ENCODE results near the gene CASTOR1.
A peak's percentile ranks its signal among the peaks of the same experiment; 100 is the strongest.

CASTOR1 gene

DNA sequence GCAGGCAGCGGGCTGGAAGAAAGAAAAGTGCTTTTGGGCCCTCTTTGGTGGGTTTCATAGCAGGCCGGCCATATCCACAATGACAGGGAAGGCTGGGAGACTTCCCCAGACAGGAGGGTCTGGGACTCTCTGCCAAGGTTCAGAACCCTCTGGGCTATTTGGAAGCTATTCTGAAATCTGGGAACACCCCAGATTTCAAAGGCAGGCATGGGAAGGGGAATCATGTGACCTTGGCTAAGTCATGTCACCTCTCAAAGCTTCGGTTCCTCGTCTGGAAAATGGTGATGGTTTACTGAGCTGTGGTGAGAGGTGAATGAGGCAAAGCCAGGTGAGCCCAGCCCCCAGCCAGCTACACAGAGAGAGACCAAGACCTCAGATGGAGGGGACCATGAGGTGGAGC is 4.6 kb downstream of the CASTOR1 start:
- no peak for DNase-seq (ENCODE audit: low spot score)

DNA sequence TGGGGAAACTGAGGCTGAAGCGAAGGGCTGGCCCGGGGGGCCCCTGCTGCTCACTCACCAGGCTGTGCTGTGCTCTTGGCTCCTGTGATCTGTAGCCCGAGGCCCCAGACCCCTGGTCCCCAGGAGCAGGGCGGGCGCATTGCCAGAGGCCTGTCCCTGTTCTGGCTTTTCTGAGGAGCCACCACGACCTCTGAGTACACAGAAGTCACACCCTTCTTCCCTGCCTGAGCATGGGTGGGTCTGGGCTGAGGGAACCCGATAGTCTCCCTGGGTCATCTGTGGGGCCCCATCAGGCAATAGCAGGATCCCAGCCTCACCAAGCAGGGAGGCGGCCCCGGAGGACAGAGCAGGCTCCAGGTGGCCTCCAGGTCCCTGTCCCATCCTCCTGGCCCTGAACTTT is 5.1 kb downstream of the CASTOR1 start:
- no peak for DNase-seq (ENCODE audit: low spot score)

DNA sequence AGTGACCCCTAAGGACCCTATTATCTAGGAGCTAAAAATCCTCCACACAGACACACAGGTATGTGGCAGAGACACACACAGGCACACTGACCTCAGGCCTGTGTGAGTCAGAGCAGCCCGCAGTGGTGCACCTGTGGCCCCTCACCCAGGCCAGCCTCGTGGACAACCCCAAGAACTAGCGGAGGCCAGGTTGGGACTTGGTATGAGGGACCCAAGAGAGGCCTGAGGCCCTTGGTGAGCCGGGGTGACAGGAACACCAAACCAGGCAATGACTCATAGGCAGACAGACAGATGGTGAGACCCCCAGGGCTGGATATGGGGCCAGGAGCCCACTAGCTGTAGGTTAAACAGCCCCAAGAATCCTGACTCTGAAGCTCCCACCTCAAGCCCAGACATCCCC is 6.0 kb downstream of the CASTOR1 start:
- DNase-seq (ENCODE audit: low spot score): no peak

DNA sequence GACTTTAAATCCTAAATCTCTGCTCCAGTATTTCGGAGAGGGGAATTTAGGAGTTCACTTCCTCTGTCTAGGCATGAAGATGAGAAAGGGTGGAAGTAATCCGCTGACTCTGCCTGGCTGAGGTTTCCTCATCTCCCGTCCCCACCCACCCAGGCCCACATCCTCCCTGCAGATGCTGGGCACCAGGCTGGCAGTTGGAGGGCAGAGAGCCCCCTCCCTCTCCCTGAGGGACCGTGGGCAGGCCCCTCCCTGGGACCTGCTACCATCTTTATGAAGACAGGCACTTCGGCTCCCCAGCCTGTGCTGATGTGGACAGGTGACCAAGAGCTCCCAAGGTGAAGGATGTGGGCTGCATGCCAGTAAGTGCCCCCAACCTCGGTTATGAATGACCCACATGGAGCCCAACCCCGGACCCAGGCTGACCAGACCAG is 6.7 kb downstream of the CASTOR1 start:
- DNase-seq (ENCODE audit: low spot score): no peak

DNA sequence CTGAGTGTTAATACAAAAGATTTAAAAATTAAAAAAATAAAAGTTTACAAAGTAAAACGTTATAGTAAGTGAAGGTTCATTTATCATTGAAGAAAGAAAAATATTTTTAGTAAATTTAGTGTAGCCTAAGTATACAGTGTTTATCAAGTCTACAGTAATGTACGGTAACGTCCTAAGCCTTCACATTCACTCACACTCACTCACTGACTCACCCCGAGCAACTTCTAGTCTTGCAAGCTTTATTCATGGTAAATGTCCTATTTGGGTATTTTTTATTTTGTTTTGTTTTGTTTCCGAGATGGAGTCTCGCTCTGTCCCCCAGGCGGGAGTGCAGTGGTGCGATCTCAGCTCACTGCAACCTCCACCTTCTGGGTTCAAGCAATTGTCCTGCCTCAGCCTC is 8.8 kb downstream of the CASTOR1 start:
- DNase-seq (ENCODE audit: low spot score): no peak

DNA sequence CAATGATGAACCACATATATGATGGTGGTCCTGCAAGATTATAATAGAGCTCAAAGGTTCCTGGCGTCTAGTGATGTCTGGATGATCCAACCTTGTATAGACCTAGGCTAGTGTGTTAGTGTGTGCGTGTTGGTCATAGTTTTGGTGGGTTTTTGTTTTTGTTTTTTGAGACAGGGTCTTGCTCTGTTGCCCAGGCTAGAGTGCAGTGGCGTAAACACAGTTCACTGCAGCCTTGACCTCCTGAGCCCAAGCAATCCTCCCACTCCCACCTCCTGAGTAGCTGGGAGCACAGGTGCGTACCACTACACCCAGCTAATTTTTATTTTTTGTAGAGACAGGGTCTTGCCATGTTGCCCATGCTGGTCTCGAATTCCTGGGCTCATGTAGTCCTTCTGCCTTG is 9.4 kb downstream of the CASTOR1 start:
- DNase-seq (ENCODE audit: low spot score): no peak

DNA sequence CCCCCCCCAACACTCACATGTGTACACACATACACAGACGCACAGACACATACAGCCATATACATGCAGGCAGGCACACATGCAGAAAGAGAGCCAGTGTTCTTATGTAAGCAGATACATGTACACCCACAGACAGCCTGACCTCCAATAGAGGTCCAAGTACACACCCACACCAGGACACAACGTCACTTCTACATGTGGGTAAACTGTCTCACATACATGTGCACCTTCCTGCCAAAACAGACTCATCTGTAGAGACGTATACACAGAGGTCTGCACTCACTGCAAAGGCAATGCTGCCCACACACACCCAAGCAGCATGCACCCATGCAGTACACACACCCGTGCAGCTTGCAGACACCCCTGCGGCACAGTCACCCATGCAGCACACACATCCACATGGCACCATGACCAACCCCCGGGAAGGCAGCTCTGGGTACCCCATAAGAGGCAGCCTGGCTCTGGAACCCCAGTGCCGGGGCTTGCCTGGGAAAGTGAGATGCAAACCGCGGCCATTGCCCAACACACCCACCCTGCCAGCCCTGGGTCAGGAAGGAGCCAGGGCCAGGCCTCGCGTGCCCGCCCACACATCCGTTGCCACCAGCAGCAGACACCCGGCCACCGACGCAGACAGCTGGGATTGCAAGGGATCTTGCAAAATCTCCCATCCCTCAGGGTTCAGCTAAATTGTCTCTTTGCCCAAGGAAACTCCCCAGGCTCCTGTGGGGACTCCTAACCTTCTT is 10.1 kb downstream of the CASTOR1 start:
- DNase-seq (ENCODE audit: low spot score): no peak

DNA sequence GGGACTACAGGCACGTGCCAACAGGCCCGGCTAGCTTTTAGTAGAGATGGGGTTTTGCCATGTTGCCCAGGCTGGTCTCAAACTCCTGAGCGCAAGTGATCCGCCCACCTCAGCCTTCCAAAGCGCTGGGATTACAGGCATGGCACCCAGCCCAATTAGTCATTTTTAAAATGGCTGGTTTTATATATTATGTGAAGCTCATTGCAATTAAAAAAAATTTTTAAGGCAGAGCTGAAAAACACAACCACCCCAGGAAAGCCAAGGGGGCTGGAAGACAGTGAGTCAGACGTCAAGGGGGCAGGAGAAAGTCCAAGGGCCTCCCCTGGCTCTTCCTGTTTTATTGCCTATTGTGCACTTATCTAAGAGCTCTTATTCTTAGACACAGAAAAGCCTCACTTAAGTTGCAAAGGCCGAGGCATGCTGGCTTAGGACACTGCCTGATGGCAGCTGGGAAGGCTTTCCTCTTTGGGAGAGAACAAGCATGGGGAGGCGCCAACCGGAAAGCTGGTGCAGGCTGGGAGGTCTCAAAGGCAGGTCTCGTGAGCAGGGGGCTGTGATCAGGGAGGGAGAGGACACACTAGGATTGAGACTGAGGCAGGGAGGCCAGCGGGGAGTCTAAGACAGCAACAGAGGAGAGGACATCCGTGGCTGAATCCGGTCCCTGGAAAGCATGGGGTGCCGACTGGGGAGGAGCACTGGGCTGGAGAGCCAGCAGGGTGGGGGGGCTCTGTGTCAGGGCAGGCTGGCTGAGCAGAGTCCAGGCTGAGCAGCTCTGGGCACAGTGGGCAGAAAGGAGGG is 11.6 kb downstream of the CASTOR1 start:
- no peak for DNase-seq (ENCODE audit: low spot score)

DNA sequence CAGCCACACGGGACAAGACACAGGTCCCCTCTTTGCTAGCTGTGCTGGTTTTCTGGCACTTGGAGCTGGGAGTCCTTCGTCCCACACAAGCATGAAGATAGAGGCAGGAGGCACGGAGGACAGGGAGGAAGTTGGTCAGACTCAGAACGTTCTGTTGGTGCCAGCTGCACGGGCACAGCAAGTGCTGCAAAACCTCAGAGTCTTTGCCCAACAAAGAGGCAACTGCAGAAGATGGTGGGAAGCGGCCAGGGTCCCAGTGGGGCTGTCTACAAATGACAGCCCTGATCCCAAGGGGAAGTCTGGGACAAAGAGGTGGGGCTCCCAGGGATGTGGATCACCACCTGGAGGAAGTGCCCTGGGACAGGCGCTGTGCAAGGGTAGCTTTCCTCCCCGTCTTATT is 13.3 kb downstream of the CASTOR1 start:
- DNase-seq (ENCODE audit: low spot score): no peak

DNA sequence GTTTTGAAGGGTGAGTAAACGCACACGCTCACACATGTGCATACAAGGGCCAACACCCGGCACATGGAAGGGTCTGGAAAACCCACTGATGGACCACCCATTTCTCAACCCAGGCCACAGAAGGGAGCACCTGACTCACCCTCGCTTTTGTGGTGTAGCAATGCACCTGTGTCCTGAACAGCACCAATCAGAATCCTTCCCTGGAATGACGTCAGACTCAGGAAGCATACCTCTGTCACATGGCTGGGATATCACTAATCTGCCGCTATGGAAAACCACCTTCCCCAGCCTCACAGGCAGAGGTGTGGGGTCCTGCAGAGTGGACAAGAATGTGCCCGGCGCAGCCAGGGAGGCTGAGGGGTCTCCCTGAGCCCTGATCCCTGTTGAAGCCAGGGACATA is 13.7 kb downstream of the CASTOR1 start:
- peak; percentile 48 for DNase-seq (ENCODE audit: low spot score)

DNA sequence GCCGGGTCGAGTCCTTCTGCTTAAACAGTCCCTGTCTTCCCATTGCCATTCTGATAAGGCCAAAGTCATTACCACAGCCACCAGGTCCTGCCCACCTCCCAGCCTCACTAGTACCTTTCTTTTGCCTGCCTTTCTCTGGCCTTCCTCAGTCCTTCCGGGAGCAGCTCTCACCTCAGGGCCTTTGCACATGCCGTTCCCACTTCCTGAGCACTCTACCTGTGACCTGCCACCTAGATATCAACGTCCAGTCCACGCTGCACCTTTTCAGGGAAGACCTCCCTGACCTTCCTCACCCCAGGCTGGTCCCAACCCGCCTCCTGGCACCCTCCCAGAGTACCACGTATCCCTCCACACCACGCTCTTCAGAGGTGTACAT is 14.9 kb downstream of the CASTOR1 start:
- DNase-seq (ENCODE audit: low spot score): no peak

DNA sequence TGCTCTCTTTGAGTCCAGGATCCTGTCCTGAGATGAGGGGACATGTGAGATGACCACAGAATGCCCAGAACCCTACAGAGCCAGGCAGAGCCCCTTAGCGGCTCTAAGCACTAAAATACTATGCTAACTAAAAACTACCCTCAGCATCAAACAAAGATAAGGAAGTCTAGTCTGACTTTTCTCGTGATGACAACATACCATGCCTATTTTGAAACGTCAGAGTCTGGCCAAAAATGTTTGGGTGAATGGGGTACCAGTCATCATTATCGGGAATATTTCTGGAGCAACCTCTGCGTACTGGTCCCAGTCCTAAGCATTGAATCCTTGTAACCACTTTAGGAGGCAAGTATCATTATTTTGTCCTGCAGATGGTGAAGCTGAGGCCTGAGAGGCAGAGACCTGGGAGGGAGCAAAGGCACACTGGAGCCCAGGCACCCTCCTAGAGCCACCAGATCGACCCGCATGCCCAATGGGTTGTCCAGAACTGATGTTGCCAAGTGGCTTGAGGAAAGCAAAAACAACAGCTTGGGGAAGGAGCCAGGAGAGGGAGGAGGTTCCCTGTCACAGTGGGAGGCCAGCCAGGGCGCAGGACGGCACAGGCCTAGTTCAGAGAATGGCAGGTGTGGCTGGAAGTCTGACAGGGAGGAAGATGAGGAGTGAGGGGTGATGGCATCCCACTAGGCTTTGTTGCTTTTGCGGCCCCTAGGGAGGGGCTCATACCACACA is 15.4 kb downstream of the CASTOR1 start:
- no peak for DNase-seq (ENCODE audit: low spot score)

DNA sequence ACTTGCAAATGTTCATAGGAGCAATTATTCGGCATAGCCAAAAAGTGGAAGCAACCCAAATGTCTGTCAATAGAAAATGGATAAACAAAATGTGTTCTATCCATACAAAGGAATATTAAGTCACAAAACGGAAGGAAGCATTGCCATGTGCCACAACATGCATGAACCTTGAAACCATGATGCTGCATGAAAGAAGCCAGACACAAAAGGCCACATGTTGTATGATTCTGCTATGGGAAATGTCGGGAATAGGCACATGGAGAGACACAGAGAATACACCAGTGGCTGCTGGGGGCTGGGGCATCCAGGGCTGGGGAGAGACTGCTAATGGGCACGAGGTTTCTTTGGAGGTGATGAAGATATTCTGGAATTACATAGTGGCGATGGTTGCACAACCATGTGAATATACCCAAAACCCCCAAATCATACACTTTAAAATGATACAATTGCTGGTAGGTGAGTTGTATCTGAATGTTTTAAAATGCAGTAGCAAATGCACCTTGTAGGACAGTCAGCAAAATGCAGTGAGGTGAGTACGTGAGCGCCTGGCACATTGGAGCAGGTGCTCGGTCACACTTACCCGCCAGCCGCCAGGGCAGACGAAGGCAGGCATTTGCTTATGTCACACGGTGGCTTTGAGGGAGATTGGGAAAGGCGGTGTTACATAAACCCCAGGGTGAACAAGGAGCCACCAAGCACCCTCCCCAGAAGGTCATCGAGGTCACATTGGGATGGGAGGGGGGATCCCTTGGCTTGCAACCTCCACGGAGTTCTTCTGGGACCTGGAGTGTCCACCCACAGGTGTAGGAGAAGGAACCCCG is 16.3 kb downstream of the CASTOR1 start:
- DNase-seq (ENCODE audit: low spot score): no peak

DNA sequence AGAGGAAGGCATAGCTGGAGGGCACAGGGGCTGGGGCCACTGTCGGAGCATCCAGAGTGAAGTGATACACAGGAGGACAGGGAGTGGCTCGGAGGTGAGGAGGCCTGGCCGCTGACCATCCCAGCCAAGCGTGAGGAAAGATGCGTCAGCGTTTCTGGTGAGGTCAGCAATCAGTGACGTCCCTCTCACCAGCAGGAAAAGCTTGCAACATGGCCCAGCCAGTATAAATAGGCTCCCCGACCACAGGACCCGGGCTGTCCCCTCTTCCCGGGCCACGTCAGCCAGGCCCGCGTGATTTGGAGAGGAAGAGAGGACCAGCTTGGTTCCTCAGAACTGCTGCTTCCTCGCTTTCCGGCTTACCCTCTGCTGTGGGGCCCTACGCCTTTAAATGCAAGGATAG is 18.5 kb downstream of the CASTOR1 start:
- no peak for DNase-seq (ENCODE audit: low spot score)

DNA sequence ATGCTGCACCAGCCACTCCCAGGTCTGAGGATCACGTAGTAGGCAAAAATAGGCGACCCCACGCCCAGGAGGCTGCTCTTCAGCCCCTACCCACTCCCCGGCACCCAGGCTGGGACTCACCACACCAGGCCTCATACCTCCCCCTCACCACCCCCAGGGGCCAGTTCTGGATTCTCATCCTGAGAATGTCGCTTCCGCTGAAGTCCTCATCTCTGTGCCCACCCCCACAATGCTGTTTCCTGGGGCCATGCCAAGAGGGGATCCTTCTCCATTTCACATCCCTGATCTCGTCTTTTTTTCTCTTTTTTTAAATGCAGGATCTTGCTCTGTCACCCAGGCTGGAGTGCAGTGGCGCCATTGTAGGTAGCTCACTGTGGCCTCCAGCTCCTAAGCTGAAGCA is 21.0 kb downstream of the CASTOR1 start:
- DNase-seq (ENCODE audit: low spot score): no peak

DNA sequence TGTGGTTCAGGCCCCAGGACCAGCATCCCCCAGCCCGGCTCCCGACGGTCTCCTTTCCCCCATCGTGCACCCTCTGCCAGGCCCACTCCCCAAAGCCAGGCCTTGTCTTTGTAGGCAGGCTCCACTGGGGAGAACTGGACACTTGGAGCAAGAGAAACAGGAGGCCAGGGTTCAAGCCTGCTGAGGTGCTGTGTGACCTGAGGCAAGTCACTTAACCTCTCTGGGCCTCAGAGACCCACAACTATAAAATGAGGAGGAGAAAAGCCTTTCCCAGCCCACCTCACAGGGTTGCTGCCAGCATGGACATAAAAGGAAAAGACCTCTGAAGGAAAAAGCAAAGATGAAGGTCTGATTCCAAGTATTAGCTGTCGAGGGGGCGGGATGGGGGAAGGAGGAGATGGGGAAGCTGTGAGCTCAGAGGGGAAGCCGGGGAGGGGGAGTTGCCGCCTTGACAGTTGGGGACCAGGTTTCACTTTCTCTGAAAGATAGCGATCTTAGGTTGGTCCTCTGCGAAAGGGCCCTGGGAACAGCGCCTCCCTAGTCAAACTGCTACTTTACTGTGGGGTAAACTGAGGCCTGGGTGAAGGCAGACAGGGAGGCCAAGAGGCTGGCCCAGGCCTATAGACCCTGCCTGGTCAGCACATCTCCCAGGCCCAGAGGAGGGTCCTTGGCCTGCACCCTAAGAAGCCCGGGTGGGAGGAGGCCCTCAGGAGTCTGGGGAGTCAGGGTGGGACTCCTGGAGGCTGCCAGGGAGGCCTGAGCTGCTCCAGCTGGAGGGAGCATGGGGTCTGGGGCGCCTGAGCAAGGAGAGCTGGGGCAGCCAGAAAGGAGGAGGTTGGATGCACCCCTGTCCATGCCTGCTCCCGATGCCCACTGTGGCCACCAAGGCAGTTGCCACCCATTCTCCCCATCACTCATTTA is 21.7 kb downstream of the CASTOR1 start:
- DNase-seq (ENCODE audit: low spot score): no peak

DNA sequence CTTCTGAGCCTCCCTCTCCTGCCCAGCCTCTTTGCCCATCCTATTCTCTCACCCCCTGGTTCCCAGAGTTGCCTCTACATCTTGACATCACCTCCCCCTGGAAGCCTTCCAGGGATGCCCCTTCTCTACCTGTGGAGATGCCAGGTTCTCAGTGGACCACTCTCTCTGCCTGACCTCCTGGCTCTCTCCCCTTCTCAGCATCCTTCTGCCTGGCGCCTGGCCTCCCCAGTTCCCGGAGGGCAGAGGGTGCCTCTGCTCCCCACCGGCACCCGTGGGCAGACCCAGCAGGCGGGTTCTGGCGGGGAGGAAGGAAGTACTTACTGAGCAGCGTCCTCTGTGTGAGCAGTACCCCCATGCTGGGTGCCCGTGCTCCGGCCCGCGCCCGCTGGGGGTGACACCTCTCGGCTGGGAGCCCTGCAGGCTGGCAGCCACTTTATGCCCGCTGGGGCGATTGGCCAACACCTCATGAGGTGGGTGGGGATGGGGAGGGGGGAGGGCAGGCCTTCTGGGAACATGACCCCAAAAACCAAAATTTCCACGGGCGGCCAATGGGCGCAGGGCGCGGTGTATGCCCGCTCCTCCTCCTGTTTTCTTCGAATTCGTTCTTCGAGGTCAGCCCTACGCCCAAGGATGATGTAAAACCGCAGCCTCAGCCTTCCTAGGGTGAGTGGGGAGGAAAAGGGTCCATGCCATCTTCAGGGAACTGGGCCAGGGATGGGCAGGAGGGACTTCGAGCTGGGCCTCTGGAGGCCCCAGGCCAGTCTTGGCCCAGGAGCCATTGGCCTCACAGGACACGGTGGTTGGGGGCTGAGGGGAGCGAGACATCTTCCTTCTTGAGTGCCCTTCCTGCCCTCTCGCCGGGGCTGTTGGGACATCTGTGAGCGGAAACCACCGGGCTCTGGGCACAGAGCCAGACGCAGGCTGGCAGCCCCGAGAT is 22.6 kb downstream of the CASTOR1 start, which contains the start of gene OSM:
TSS of gene OSM (minus strand) at position 407 of the 937 bp plus-strand sequence. CDS start at position 355, 52 bp downstream.
- DNase-seq (ENCODE audit: low spot score): no peak

DNA sequence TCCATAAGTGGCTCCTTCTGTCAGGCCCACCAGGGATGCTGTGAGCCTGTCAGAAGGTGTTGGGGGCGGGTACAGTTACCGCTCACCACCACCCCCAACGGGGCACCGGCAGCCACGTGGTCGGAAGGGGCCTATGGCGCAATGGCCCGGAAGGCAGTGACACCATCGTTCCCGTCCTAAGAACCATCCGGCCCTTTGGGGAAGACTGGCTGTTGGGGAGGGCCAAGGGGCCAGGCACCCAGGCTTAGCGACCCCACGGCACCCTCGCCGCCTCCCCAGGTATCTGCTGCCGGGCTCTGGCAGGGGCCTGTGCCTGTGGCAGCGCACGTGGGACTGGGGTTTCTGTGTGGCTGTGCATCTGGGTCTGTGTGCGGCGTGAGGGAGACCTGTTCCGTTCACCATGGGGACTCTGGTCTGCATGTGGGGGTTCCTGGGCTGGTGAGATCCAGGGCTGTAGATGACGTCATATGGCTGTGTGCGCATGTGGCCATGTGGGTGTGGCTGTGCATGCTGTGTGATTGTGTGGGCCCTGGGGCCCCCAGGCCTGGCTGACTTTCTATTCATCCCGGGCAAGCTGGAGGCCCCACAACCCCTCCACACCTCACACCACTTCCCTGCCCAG is 23.4 kb downstream of the CASTOR1 start:
- DNase-seq (ENCODE audit: low spot score): no peak

DNA sequence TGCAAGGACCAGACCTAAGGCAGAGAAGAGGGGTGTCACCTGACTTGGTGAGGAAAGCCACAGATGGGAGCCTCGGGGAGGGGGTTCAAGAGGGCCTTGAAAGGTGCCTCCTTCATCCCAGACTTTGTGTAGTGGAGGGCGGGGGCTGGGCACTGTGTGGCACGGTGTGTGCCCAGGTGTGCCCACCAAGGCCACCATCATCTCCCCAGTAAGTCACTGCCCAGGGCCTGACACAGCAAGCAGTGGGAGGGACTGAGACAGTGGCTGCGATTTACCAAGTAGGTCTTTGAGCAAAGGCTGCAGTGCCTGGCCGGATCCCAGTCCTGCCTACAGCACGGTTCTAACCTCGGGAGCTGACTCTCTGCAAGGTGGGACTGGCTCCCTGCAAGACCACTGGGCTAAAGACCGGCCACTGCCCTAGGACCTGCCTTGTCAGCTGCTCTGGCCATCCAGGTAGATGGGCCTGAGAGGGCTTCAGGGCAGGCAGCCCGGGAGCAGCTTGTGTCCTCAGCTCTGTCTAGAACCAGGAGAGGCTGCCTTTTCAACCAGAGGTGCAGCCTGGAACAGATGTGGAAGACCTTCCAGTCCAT is 24.1 kb downstream of the CASTOR1 start:
- no peak for DNase-seq (ENCODE audit: low spot score)
